ENCODE results near the gene PMM1. TPM values are rescaled to one million over a fixed set of nuclear protein-coding genes. Genes with fewer than 3 reads are reported as not detected.

The PMM1 gene
- total RNA-seq, 1 donor from 2014 or later, result 30.8 TPM

GRCh38 chr22:41567512-41567768, 22.2 kb downstream of the PMM1 start:
- no peak for DNase-seq (ENCODE audit: low read depth, low spot score)
- H3K27ac Mint-ChIP-seq (ENCODE audit: unreplicated experiment), result no peak overlapping the region

GRCh38 chr22:41565403-41566054, 24.1 kb downstream of the PMM1 start:
- no peak for DNase-seq (ENCODE audit: low read depth, low spot score)

More at GRCh38 chr22:41567512-41567768, 22.2 kb downstream of the PMM1 start:
- H3K4me1 Mint-ChIP-seq, result peaks cover 23% of the 10 kb centered on the region
- no peak overlapping the region for H3K4me3 Mint-ChIP-seq
- H3K27me3 Mint-ChIP-seq (ENCODE audit: low read depth), result no peaks in the 10 kb centered on the region
- TF ChIP-seq CTCF (conservative IDR thresholded peaks at IDR 0.05), result no peak
- H3K9me3 Mint-ChIP-seq, result no peaks in the 10 kb centered on the region
- H3K36me3 Mint-ChIP-seq (ENCODE audit: low read depth), result no peaks in the 10 kb centered on the region

GRCh38 chr22:41564563-41564962, 25.1 kb downstream of the PMM1 start:
- Mint-ChIP-seq H3K27ac (ENCODE audit: unreplicated experiment) (no peak overlapping the region), H3K27me3 (ENCODE audit: low read depth) (peaks cover 4% of the 10 kb centered on the region), H3K36me3 (ENCODE audit: low read depth) (no peaks in the 10 kb centered on the region), H3K4me1 (peaks cover 42% of the 10 kb centered on the region), H3K4me3 (no peak overlapping the region), H3K9me3 (no peaks in the 10 kb centered on the region)
- DNase-seq (ENCODE audit: low read depth, low spot score), result no peak
- TF ChIP-seq CTCF (conservative IDR thresholded peaks at IDR 0.05), result no peak

More at GRCh38 chr22:41565403-41566054, 24.1 kb downstream of the PMM1 start:
- Mint-ChIP-seq H3K9me3 (no peaks in the 10 kb centered on the region), H3K36me3 (ENCODE audit: low read depth) (no peaks in the 10 kb centered on the region), H3K4me3 (no peak overlapping the region), H3K4me1 (peaks cover 33% of the 10 kb centered on the region), H3K27ac (ENCODE audit: unreplicated experiment) (no peak overlapping the region), H3K27me3 (ENCODE audit: low read depth) (peaks cover 4% of the 10 kb centered on the region)
- TF ChIP-seq CTCF (conservative IDR thresholded peaks at IDR 0.05), result no peak

- TF ChIP-seq CTCF (conservative IDR thresholded peaks at IDR 0.05), result no peak
- Mint-ChIP-seq H3K9me3 (no peaks in the 10 kb centered on the region), H3K27ac (ENCODE audit: unreplicated experiment) (no peak overlapping the region), H3K27me3 (ENCODE audit: low read depth) (peaks cover 4% of the 10 kb centered on the region), H3K4me3 (no peak overlapping the region), H3K4me1 (peaks cover 30% of the 10 kb centered on the region), H3K36me3 (ENCODE audit: low read depth) (no peaks in the 10 kb centered on the region)
- no peak for DNase-seq (ENCODE audit: low read depth, low spot score)
These were observed 26.5 kb downstream of the PMM1 start for GRCh38 chr22:41563051-41563711.

GRCh38 chr22:41562461-41562860, 27.2 kb downstream of the PMM1 start:
- TF ChIP-seq CTCF (conservative IDR thresholded peaks at IDR 0.05), result no peak
- Mint-ChIP-seq H3K36me3 (ENCODE audit: low read depth) (no peaks in the 10 kb centered on the region), H3K9me3 (no peaks in the 10 kb centered on the region), H3K4me1 (peaks cover 35% of the 10 kb centered on the region), H3K27me3 (ENCODE audit: low read depth) (peaks cover 4% of the 10 kb centered on the region), H3K27ac (ENCODE audit: unreplicated experiment) (no peak overlapping the region), H3K4me3 (peak overlapping the region; percentile 23)
- DNase-seq (ENCODE audit: low read depth, low spot score), result no peak

Data from neural crest cell (in vitro differentiated cells).